Kidney glomerular epithelial cell (primary cell): ENCODE data around the gene ABCA6.

Experiments
- DNase-seq: peaks from one replicate; lab custom pipeline; 2025; lab: John Stamatoyannopoulos, UW

The ABCA6 gene

DNA sequence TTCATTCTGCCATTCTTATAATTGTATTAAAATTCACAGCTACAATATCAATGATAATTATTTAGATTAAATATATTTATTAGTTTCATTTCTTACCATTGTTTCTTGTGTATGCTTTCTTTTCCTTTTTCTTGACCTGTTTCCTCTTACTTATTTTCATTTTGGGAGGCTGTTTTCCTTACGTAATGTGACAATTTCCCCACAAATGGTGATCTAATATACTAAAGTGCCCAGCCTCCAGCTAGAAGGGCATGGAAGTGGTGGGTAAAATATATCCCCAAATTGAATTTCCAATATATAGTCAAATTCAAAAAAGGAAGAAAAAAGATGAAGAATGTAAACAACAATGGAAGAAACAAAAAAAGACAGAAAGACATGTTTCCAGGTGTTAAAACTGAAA is 1.5 kb upstream of the ABCA6 start:
- no peak for DNase-seq

DNA sequence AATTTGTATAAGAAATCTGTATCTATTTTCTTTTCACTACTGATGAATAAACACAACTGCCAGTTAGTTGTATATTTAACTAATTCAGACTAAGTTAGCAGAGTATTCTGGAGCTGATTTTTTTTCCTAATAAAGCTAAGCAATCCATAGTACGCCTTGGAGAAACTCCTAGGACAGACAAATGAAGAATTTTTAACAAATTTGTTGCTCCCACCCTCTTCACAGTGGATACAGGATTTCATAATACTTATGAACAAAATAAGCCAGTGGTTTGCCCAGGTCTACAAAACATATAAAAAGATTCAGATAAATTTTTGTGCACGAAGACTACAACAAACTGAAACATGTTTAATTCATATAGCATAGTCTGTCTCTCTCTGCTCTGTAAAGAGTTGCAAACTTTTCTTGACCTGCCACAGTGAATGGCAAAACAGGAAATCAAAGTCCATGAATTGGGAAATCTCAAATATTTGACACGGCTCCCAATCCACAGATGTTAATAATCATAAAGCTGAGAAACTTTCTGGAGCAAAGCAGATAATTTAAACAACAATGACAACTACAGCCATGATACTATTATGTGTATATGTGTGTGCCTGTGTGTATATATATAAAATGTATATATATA is 594 bp upstream of the ABCA6 start:
- no peak for DNase-seq

DNA sequence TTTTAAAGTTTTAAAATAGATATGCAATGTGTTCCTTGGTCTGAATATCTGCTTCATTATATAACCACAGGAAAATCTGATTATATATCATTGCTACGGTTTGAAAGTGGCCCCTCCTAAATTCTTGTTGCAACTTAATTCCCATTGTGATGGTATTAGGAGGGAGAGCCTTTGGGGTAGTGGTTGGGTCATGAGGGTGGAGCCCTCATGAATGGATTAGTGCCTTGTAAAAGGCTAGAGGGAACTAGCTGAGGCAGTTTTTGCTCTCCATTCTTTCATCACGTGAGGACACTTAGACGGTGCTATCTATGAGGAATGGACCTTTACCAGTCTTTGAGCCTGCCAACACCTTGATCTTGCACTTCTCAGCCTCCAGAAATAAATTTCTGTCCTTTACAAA is 7.6 kb downstream of the ABCA6 start:
- DNase-seq = no peak

DNA sequence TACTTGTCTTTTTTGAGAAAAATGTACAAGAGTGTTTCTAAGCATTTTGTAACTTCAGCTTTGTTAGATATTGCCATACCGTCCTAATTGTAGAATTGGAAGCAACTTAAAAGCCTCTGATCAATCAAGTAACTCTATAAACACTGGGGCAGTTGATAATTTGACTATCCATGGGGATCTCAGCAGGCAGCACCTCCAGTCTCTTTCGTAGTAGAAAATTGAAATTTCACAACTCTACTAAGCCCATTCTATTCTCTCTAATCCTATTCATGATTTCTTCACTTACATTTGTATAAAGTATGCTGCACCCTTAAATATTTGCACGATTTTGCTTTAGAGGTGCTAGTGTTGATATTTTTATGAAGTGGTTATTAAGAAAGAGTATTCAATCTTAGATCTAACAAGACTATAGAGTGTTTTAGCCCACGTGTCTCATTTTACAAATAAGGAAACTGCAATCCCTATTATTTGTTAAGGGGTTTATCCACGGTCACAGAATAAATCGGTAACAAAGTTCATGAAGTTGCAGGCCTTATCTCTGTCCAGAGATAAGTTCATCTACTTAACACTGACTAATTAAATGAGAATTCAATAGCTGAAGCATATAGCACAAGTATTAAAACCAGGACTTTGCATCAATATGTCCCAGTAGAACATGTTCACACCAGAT is 10.9 kb downstream of the ABCA6 start:
- no peak for DNase-seq

DNA sequence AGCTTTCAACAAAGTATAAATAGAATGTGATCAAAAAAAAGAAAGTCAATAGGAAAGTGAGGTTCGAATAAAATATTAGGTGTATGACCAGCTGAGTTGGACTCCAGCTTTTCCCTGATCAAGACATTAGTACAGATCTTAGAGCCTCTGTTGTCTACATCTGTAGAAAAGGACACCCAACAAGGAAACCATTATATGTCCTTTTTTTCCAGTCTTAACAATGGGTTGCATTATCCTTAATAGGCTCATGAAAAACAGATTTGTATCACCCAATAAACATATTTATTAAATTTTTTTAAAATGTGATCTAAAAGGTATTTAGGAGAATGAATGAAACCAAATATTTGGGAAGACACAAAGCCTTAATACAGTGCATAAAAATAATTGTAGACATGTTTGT is 18.1 kb downstream of the ABCA6 start:
- DNase-seq = no peak

DNA sequence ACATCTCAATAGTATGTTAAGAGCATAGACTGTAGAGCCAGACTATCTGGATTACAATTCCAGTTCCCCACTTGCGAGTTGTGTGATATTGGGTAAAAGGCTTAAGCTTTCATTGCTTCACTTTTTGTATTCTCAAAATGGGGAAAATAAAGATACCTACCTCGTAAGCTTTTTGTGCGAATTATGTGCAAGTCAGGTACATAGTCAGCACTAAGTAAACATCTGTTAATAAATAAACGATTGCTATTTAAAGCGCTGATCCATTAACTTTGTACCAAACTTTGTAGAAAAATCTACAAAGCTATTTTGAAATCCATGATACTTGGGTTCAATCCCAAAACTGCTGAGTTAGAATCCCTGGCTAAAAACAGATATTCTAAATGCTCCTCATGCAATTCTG is 19.6 kb downstream of the ABCA6 start:
- DNase-seq = no peak

DNA sequence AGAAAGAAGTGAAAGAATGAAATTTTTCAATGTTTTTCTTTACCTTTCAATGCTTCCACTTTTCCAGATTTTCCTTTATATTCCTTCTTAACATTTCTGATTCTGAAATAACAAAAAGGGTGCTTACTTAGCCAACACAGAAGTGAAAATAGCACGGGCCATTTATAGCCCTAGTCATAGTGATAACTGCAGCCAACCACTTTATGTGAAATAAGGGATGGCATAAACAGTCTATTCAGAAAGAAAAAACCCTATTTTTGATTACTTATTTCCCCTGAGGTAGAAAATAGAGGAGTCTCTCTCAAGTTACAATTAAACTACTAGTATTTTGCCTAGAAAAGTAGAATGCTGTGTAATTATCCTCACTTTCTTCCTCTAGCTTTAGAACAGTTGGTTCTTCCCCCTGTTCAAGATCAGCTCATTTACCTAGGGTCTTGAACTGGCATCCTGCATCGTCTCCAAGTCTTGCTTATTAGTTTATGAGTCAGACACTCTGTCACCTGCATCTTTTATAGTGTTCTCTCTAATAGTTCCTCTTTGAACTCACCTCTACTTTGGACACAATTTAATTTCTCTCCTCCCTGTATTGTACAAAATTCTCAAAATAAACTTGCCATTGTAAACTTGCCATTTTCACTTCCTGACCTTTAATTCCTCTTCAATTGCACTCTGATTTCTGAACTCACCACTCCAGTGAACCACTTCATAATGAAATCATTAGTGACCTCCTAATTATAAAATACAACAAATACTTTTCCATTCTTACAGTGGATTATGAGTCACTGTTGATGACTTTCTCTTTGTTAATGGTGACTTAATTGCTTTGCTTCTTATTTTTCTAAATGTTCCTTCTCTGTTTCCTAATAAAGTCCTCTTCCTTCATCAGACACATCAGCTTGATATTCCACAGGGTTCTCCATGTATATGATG is 23.6 kb downstream of the ABCA6 start:
- no peak for DNase-seq

DNA sequence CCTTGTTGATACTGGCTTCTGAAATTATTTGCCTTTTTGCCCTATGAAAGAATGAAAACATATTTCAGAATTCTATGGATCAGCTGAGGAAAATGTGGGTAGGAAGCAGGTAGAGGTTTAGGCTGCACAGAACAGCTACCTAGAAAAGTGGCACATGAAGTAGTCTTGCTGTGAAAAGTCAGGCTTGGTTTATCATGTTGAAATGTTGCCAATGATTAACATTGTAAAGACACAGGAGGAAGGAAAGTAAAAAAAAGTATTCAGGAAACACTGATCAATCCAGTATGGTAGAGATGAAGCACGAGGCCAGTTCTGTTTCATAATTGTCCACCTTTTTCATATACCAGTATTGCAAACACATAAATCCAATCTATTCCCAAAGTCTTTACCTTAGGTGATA is 29.9 kb downstream of the ABCA6 start:
- no peak for DNase-seq

DNA sequence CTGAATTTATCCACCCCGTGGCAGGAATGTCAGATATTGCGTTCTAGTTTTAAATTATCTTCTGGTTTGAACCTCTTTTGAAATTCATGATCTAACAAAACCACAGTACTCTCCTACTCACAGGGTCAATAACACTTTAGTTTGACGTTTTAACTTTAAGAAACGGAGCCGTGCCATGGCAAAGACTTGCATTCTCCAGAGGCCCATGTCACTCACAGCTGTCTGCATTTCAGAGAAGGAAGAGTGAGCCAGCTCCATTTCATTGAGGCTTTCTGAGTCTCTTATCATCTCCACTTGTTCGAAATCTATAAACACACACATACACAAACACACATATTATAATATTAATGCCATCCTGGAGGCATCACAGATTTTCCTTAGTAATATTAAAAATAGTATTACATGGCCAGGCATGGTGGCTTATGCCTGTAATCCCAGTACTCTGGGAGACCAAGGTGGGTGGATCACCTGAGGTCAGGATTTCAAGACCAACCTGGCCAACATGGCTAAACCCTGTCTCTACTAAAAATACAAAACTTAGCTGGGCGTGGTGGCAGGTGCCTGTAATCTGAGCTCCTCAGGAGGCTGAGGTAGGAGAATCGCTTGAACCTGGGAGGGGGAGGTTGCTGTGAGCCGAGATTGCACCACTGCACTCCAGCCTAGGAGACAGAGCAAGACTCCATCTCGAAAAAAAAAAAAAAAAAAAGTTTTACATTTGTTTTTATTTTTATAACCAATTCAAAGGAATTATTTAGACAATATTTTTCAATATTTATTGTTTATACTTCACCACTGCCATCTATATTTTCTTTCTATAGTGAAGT is 35.6 kb downstream of the ABCA6 start:
- no peak for DNase-seq

DNA sequence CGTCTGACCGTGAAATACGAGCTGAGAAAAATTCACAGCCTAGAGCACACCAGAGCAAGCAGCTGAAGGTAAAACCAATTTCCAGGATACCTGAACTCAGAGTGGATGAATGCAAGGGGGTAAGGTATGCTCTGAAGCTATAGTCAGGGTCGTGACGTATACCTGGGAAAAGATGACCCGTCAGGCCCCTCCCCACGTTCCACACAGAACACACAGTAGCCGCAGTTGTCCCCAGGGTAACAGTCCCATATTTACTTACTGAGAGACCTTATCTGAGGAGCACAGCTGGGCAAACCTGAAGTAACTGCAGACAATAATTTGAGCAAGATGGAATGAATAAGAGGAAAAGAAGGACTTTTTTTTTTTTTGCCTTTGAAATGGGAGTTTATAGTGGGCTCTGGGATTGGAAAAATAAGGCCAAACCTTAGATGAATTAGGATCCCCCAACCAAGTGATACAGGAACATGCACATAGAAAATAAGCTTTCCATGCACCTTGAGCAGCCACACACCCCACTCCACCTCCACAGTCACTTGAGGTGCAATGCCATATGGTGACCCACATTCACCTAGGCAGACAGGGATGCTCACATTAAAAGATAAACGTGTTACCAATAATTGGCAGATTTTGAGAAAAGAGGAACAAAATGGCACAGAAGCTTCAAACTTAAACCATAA is 38.0 kb downstream of the ABCA6 start:
- no peak for DNase-seq

DNA sequence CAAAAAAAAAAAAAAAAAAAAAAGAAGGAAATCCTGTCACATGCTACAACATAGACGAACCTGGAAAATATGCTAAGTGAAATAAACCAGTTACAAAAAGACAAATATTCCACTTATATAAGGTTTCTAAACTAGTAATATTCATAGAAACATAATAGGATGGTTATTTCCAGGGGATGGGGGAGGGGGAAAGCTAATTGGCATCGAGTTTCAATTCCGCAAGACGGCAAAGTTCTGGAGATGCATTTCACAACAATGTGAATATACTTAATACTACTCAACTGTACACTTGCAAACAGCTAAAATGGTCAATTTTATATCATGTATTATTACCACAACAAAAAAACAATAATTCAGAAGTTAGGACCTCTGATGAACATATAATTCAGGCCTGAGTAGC is 43.1 kb downstream of the ABCA6 start:
- DNase-seq = no peak

DNA sequence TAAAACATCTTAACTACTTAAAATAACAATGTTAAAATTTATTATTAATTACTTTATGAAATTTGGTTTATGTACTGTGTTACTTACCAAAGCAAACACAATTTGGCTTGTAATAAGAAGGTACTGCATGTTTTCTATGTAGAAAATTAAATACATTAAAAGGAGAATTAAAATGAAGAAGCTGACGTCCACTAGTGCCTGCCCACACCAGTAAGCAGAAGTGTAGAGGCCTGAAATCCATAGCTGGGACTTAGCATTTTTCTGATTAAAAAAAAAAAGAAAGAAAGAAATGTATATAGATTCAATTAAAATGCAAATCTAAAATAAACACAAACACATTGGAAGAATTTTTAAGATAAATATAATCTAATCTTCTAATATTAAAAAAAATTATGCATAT is 45.2 kb downstream of the ABCA6 start:
- DNase-seq = no peak

DNA sequence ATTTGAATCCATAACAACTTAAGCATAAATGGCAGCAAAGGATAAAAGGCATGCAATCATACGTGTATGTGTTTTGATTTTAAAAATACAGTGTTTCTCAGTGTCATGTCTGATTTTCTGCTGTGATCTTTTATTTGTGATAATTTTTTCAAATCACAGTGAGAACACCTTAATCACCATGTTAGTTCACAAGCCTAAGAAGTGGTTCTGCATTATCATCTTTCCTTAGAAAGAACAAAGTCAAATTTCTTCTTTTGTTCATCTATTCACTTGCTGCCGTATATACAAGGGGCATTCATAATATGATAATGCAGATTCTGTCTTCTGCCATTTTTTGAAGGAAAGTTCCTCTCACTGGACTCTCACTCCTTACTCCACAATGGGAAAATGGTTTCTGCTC is 47.7 kb downstream of the ABCA6 start:
- DNase-seq = no peak

DNA sequence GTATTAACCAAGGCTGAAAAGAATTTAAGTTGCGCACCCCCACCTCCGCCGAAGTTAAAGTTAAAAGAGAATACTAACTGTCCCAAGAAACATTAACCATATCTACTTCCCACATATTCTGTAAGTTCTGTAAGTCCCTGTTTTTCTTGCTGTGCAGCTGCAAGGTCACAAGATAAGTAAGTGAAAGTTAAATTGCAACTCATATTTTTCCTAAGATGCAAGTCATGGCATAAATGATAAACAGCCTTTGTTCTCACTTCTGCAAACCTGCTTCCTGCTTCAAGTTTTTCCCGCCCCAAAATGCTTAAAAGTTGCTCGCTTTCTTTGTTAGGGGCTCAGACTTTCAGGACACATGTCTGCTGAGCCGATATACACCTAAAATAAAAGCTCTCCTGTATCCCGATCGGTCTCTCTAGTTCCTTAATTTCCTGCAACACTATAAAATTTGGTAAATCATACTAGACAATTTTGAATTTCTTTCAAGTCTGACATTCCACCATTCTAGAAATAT is 48.4 kb downstream of the ABCA6 start:
- DNase-seq = no peak

DNA sequence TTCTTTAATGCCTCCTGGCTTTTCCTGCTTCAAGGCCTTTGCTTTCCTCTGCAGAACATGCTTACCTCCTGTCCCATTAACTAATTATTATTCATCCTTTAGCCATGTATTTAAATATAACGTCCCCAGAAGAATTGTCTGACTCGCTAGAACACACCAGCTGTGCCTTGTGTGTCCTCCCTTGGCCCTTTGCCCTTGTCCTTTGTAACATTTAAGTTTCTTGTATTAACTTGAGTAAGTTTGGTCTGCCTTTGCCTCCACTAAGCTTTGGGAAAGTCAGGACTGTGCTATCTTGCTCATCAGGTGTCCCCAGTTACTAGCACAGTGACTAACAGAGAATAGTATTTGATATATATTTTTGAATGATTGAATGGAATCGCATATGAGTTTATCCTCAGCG is 51.3 kb downstream of the ABCA6 start:
- no peak for DNase-seq

DNA sequence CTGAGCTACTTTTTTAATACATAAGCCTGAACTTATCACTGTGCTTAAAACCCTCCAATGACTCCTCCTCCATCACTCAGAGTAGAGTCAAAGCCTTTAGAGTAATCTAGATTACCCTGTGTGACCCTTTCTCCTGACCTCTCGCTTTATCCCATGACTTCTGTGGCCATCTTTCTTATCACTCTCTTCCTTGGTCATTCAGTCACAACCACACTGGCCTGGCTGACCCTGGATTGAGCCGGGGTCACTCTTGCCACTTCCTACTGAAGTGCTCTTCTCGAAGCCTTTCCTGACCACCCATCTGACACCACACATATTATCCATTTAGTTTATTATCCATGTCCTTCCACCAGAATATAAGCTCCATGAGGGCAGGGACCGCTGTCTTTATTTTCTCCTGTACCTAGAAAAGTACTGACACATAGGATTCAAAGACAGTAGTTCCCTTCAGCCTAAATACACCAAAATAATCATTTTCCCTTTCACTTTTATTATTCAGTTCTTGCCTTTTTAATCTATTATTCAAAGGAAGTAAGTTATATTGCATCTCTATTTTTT is 53.0 kb downstream of the ABCA6 start:
- no peak for DNase-seq

DNA sequence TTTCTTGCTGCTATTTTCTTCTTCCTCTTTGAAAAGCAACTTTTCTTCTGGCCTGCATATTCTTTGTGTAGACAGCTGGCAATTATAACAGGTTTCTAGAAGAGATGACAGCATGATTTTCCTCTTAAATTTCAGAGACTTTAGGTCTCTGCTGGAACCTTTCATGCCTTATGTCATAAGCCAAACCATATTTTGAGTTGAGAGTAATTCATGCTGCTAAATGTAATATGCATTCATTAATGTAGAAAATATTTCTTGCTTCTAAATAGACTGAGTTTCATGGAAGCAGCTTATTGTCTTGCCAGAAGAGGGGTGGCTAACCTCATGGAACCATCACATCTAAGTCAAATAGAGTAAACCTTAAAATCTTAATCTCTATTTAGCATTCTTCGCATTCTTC is 55.1 kb downstream of the ABCA6 start:
- DNase-seq = no peak

DNA sequence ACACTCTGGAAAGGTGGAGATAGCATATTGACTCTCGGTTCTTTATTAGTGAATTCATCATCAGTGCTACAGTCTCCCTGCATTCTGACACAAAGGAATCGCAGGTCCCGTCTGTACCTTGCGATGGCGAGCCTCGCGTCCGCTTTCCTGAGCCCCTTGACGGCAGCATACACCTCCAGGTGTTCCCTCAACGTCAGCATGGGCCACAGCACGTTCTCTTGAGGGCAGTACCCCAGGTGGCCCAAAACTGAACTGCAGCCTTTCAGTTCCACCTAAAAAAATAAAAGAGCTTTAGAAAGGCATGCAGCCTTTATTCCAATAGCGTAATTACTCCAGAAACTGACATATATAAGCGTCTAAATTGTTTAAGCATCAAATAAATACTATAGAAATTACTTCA is 56.8 kb downstream of the ABCA6 start:
- no peak for DNase-seq

DNA sequence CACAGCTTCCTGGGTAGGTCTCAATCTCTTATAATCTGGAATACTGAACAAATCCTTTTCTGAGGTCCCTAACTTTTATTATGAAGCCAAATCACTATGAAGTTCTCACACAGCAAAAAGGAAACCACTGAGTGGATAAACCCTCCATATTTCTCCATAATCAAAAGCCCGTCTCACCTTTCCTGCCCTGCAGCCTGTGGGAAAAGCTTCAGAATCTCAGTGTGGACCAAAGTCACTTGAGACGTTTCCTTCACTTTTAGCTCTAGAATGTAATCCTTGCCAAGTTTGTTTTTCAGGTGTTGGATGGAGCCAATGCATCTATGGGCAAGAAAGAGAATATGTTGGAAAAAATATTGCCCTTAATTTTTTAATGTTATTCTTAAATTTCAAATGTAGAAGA is 59.0 kb downstream of the ABCA6 start:
- no peak for DNase-seq

DNA sequence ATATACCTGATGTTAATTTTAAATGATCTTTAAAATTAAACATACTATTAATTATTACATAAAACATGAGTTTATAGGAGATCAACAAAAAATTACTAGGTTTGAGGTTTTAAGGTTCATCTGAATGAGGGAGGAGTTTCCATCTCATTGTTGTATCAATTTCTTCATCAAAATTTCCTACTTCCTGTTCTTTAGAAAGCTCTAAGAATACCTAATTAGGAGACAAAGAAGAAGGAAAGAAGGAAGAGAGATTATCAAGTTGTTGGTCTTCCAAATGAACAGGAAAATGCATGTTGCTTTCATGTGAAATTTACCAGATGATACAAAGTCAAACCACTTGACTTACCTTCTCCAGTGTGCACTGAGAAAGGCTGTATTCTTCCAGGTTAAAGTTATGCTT is 62.8 kb downstream of the ABCA6 start:
- DNase-seq = no peak

DNA sequence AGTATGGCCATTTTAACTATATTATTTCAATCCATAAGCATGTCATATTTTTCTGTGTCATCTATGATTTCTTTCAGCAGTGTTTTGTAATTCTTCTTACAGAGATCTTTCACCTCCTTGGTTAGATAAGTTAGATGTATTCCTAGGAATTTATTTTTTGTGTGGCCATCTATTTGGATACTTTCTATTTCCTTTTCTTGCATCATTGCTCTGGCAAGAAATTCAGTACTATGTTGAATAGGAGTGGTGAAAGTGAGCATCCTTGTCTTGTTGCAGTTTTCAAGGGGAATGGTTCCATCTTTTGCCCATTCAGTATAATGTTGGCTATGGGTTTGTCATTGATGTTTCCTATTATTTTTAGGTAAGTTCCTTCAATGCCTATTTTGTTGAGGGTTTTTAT is 65.9 kb downstream of the ABCA6 start:
- no peak for DNase-seq
